Omental fat pad (tissue), 4 donors: Measurements from ENCODE around the gene NSG1. TPM values are rescaled to one million over a fixed set of nuclear protein-coding genes. Genes with fewer than 3 reads are reported as not detected.

Experiments
- ATAC-seq: fragments of 150-250 bp; one replicate; pipeline ENCODE4 v1.9.1; 2016; ENCODE audit warnings: mild to moderate bottlenecking, moderate library complexity; ENCODE audit not compliant: low FRiP score
- DNase-seq: peaks from one replicate; pipeline ENCODE4 v3.0.0-alpha.2; 2019; ENCODE audit warnings: low spot score
- CTCF ChIP-seq, 3 donors: fragments of 450-650 bp; IDR thresholded peaks; one replicate each; pipeline ENCODE4 v1.5.1; 2016 to 2017; ENCODE audit warnings: antibody characterized with exemption in 3 of 3, mild to moderate bottlenecking in 3 of 3, moderate library complexity in 2 of 3
- total RNA-seq, 4 donors: library from RNA; depleted of rRNA; stranded (reverse); fragments of >200 nt; gene quantifications; one replicate each; pipeline ENCODE4 v1.1.0, GENCODE V29; 2016

NSG1 gene
- total RNA-seq, 4 donors from 2014 or later, result 1.6 to 15.3 (median 6.3) TPM

GRCh38 chr4:4427886-4428285 lies 41.0 kb downstream of the NSG1 start:
- TF ChIP-seq CTCF (IDR thresholded peaks at IDR 0.05), result no peak
- DNase-seq (no peak), ATAC-seq (no peak)

- ATAC-seq (no peak), DNase-seq (no peak)
- no peak for TF ChIP-seq CTCF (IDR thresholded peaks at IDR 0.05)
These were observed 42.3 kb downstream of the NSG1 start for GRCh38 chr4:4428966-4429875.

- no peak for ATAC-seq
- DNase-seq, result no peak
- TF ChIP-seq CTCF (IDR thresholded peaks at IDR 0.05), result no peak
These were observed 43.7 kb downstream of the NSG1 start for GRCh38 chr4:4430492-4431195.

GRCh38 chr4:4432341-4433125 lies 45.6 kb downstream of the NSG1 start:
- ATAC-seq (no peak), DNase-seq (no peak)
- no peak for TF ChIP-seq CTCF (IDR thresholded peaks at IDR 0.05)

- TF ChIP-seq CTCF (IDR thresholded peaks at IDR 0.05), result no peak
- DNase-seq (no peak), ATAC-seq (no peak)
These were observed 47.0 kb downstream of the NSG1 start for GRCh38 chr4:4433941-4434340.

GRCh38 chr4:4436244-4436823 lies 49.4 kb downstream of the NSG1 start:
- no peak for TF ChIP-seq CTCF (IDR thresholded peaks at IDR 0.05)
- no peak for DNase-seq
- no peak for ATAC-seq
